Heart left ventricle (tissue), 16 donors: Measurements from ENCODE around the gene PSMD11. TPM values are rescaled to one million over a fixed set of nuclear protein-coding genes. Genes with fewer than 3 reads are reported as not detected.

Experiments used
- ATAC-seq, 4 donors: fragments of 200-7000 bp; cut with Tn5 transposase; one replicate each; pipeline ENCODE4 v1.9.1; 2020 to 2022; ENCODE audit warnings: moderate library complexity in 4 of 4, mild to moderate bottlenecking in 3 of 4, moderate number of reproducible peaks in 1 of 4
- DNase-seq, 5 donors: peaks; one replicate each; pipeline ENCODE4 v3.0.0-alpha.2; 2020
- H3K27ac ChIP-seq, 12 donors: fragments of 200-600 bp; sonication (generic) in 4 of 12; one replicate each; pipeline versions ENCODE4 v1.5.0 to v1.8.0; 2016 to 2022; ENCODE audit warnings: mild to moderate bottlenecking in 2 of 12
- H3K27me3 ChIP-seq, 9 donors: fragments of 200-600 bp; sonication (generic) in 2 of 9; one replicate each; pipeline versions ENCODE4 v1.5.1 to v1.8.0; 2016 to 2022; ENCODE audit warnings: mild to moderate bottlenecking in 3 of 9
- H3K36me3 ChIP-seq, 9 donors: fragments of 200-600 bp; sonication (generic) in 2 of 9; one replicate each; pipeline versions ENCODE4 v1.5.0 to v1.8.0; 2018 to 2022; ENCODE audit warnings: mild to moderate bottlenecking in 2 of 9
- H3K4me1 ChIP-seq, 12 donors: fragments of 200-600 bp; sonication (generic) in 4 of 12; one replicate each; pipeline versions ENCODE4 v1.5.0 to v1.8.0; 2016 to 2022; ENCODE audit warnings: mild to moderate bottlenecking in 3 of 12
- H3K4me3 ChIP-seq, 12 donors: fragments of 200-600 bp; sonication (generic) in 4 of 12; one replicate each; pipeline versions ENCODE4 v1.5.0 to v1.8.0; 2017 to 2022; ENCODE audit warnings: mild to moderate bottlenecking in 9 of 12, moderate library complexity in 4 of 12
- H3K9me3 ChIP-seq, 12 donors: fragments of 200-600 bp; sonication (generic) in 4 of 12; one replicate each; pipeline versions ENCODE4 v1.5.0 to v1.8.0; 2016 to 2022; ENCODE audit warnings: mild to moderate bottlenecking in 1 of 12
- POLR2A ChIP-seq, 2 donors: fragments of 450-650 bp; IDR thresholded peaks; one replicate each; pipeline ENCODE4 v1.6.1; 2017; ENCODE audit warnings: antibody characterized with exemption in 2 of 2, mild to moderate bottlenecking in 2 of 2, moderate library complexity in 2 of 2
- WGBS, 4 donors: extraction: QIAGEN DNeasy Blood & Tissue Kit in 2 of 4; methylation state at CpG; one replicate each; pipeline versions ENCODE4 v1.1.5 to v1.1.7; 2013 to 2018; 5-methylcytosine and 5-hydroxymethylcytosine counted together
- intact Hi-C, 10 donors: fragments of 100-400 bp; cut with DNase I; formaldehyde crosslinking; loops; one replicate each; pipeline versions ENCODE4 v1.11.1 to v1.14.2; 2022
- polyA plus RNA-seq, 2 donors: library from polyadenylated mRNA; stranded (reverse); fragments of 200-250 nt; gene quantifications; one replicate each; pipeline ENCODE4 v1.2.3, GENCODE V29; 2013
- total RNA-seq, 9 donors: library from RNA; depleted of rRNA in 2 of 9; stranded (reverse); fragments of >200 nt in 2 of 9; fragmentation: NEBNext Ultra II Directional in 3 of 9; extraction: Animal tissue kit (Norgen Biotek cat#: 25700) in 3 of 9; gene quantifications; one replicate each; pipeline versions ENCODE4 v1.1.0 to v1.2.4, GENCODE V29; 2016 to 2023
- TF ChIP-seq, protein P1 (sequence below), 12 donors: fragments of 200-600 bp; sonication (generic) in 4 of 12; IDR thresholded peaks; one replicate each; pipeline versions ENCODE4 v1.5.0 to v1.8.0; 2018 to 2022; ENCODE audit warnings: antibody characterized with exemption in 12 of 12, mild to moderate bottlenecking in 5 of 12
- donor health status: ischemic (EF 13 %, LVEDD 7.1; RV severe dilation, severe dysfunction).
- donor health status: healthy with polysubstance abuse.
- donor health status: DM: no; HTN: yes; CAD: no.
- donor health status: DM: no; HTN: no; CAD: no.
- donor health status: ischemic (EF 25% LVEDD 6.9; RV normal size, moderate dysfunction).
- donor health status: ischemic (EF 25% LVEDD 5.7; RV mildly dilated, moderate dysfunction).
- donor health status: healthy.
- donor health status: DM: yes; HTN: yes; CAD: no.
- donor health status: ischemic (EF 35%, LVEDD 5.7; RV mildly dilated, moderate dysfunction).
- donor health status: nonischemic (EF 11% LVEDD 7.7; RV severe dilation, severe dysfunction).
- donor health status: DM: yes; HTN: yes; CAD: no.
- donor health status: PGD.
- donor health status: ischemic (EF 29% LVEDD 5.4; RV normal size, mild dysfunction).
- donor health status: nonischemic (EF 23%, LVEDD 6.1; RV moderate dilation, normal function).

Gene PSMD11
- total and polyA plus RNA-seq, 11 donors = 52.7 to 94.8 (median 72.8) TPM

DNA sequence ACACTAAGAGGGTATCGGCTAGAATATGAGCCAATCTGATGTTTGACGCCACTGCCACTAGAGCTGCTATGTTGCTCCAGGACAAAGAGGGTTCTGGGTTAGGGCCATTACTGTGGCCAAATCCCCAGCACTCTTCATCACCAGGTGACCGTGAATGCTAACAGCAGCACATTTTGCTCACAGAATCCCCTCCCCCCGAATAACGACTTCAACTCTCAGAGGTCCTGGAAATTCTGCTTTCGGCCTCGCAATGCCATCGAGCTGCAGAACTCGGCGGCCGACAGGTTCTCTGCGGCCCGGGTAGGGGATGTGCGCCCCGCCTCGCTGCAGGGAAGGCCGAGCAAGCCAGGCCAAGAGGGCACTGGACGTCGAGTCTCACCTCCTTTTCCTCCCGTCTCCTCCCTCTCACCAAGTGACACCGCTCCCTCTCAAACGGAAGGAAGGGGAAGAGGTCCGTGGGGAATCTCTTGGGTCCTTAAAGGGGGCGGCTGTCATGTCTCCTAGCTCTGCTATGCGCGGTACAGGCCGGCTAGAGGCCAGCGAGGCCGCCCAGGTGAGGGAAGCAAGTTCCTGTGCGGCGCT is 74.4 kb downstream of the PSMD11 start:
- TF ChIP-seq, protein P1, sequence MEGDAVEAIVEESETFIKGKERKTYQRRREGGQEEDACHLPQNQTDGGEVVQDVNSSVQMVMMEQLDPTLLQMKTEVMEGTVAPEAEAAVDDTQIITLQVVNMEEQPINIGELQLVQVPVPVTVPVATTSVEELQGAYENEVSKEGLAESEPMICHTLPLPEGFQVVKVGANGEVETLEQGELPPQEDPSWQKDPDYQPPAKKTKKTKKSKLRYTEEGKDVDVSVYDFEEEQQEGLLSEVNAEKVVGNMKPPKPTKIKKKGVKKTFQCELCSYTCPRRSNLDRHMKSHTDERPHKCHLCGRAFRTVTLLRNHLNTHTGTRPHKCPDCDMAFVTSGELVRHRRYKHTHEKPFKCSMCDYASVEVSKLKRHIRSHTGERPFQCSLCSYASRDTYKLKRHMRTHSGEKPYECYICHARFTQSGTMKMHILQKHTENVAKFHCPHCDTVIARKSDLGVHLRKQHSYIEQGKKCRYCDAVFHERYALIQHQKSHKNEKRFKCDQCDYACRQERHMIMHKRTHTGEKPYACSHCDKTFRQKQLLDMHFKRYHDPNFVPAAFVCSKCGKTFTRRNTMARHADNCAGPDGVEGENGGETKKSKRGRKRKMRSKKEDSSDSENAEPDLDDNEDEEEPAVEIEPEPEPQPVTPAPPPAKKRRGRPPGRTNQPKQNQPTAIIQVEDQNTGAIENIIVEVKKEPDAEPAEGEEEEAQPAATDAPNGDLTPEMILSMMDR (IDR thresholded peaks at IDR 0.05) = no peak
- no peak for TF ChIP-seq POLR2A (IDR thresholded peaks at IDR 0.05)
- ATAC-seq (peak in 1 of 4 donors; percentile 12), DNase-seq (no peak)
- intact Hi-C loops = no loop called here
- Histone ChIP-seq H3K36me3 (no peaks in the 10 kb centered on the region), H3K4me3 (peak overlapping the region; percentile 22 to 65 (median 56)), H3K4me1 (peaks cover 3 to 42% (median 22%) of the 10 kb centered on the region in 12 donors), H3K27me3 (peaks cover 0 to 4% (median 0%) of the 10 kb centered on the region in 9 donors), H3K9me3 (no peaks in the 10 kb centered on the region), H3K27ac (peak overlapping the region in 6 of 12 donors; percentile 1 to 44 (median 8))
- WGBS, 4 donors = 36 to 44% (median 37%) methylated on average over 29 to 31 of the region's 31 CpGs

- intact Hi-C loops = loop anchor here in 3 of 10 donors (5.0 to 10.0 kb wide), 3 partner anchors 32 to 55 kb away; partner anchors contain the start of gene CDK5R1 (in 1 of the 3)
- H3K9me3 ChIP-seq = no peaks in the 10 kb centered on the region
- peak overlapping the region; percentile 22 to 65 (median 56) for H3K4me3 ChIP-seq
- H3K4me1 ChIP-seq = peaks cover 3 to 42% (median 22%) of the 10 kb centered on the region in 12 donors
- peak in 3 of 4 donors; percentile 55 to 75 (median 69) for ATAC-seq
- H3K36me3 ChIP-seq = no peaks in the 10 kb centered on the region
- DNase-seq = peak; percentile 48 to 85 (median 54)
- no peak for TF ChIP-seq POLR2A (IDR thresholded peaks at IDR 0.05)
- TF ChIP-seq, protein P1 (IDR thresholded peaks at IDR 0.05) = no peak
- H3K27ac ChIP-seq = peak overlapping the region in 6 of 12 donors; percentile 3 to 46 (median 33)
- 1 to 2% (median 2%) methylated on average over 31 to 61 of the region's 61 CpGs for WGBS, 4 donors
- H3K27me3 ChIP-seq = peaks cover 0 to 4% (median 0%) of the 10 kb centered on the region in 9 donors
Observed at GRCh38 chr17:32519228-32520103, 75.2 kb downstream of the PSMD11 start.

DNA sequence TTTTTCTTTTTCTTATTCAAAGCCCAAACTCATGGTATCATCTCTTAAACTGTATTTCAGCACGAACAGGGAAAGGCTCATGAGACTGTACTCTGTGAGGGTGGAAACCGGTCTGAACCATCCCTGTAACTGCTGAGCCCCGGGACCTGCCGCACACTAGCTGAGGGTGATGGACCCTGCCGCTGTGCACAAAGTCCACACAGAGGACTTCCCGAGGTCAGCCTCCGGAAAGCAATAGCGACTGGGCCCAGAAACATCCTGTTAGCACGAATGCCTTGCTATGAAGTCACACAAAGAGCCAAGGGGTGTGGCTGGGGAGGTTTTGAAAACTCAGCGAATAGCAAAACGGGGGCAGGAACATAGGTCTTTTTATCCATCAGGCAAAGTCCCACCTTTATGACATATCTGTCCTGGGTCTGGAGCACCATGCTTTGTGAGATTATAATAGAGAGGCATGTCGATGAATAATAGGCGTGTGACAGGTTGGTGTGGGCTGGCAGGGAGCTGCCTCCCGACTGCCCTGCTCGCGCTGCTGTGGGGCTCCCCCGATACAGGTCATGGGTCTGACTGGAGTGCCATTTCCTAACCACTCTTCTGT is 75.9 kb downstream of the PSMD11 start:
- Histone ChIP-seq H3K4me3 (peak overlapping the region in 10 of 12 donors; percentile 50 to 65 (median 57)), H3K27me3 (peaks cover 0 to 4% (median 0%) of the 10 kb centered on the region in 9 donors), H3K36me3 (no peaks in the 10 kb centered on the region), H3K4me1 (peaks cover 3 to 45% (median 24%) of the 10 kb centered on the region in 12 donors), H3K9me3 (no peaks in the 10 kb centered on the region), H3K27ac (peak overlapping the region in 5 of 12 donors; percentile 4 to 46 (median 44))
- 47 to 53% (median 49%) methylated on average over 17 of the region's 17 CpGs for WGBS, 4 donors
- intact Hi-C loops = loop anchor here in 3 of 10 donors (5.0 to 10.0 kb wide), 3 partner anchors 33 to 55 kb away; partner anchors contain the start of gene CDK5R1 (in 1 of the 3)
- TF ChIP-seq, protein P1 (IDR thresholded peaks at IDR 0.05) = no peak
- no peak for TF ChIP-seq POLR2A (IDR thresholded peaks at IDR 0.05)
- DNase-seq (peak in 3 of 5 donors; percentile 26 to 39 (median 37)), ATAC-seq (peak; percentile 14 to 71 (median 30))
